Stimulated activated CD4-positive, alpha-beta T cell treated with anti-CD3 and anti-CD28 coated beads, Interleukin-15, amount 100 ng/mL, for 1 hour (primary cell): ENCODE results near the gene C1orf116.

Source experiments
- DNase-seq, 2 donors: peaks; one replicate each; pipeline ENCODE4 v3.0.0-alpha.2; 2020; ENCODE audit warnings: low read depth in 1 of 2, low spot score in 1 of 2

C1orf116 gene

GRCh38 chr1:207020709-207021107 is 11.8 kb downstream of the C1orf116 start:
- DNase-seq, result no peak

GRCh38 chr1:207020065-207020708 is 12.4 kb downstream of the C1orf116 start:
- DNase-seq, result no peak

- DNase-seq, result no peak
Measured at GRCh38 chr1:207019661-207020060, 12.9 kb downstream of the C1orf116 start.

GRCh38 chr1:207019161-207019560 is 13.4 kb downstream of the C1orf116 start:
- no peak for DNase-seq

GRCh38 chr1:207018707-207019106 is 13.8 kb downstream of the C1orf116 start:
- DNase-seq, result no peak

GRCh38 chr1:207017615-207018559 is 14.7 kb downstream of the C1orf116 start:
- DNase-seq, result no peak

GRCh38 chr1:207015791-207016190 is 16.8 kb downstream of the C1orf116 start:
- no peak for DNase-seq

- DNase-seq, result no peak
Measured at GRCh38 chr1:207014728-207015127, 17.8 kb downstream of the C1orf116 start.

GRCh38 chr1:207013321-207014085 is 19.1 kb downstream of the C1orf116 start:
- DNase-seq, result no peak

GRCh38 chr1:207010726-207011125 is 21.8 kb downstream of the C1orf116 start:
- no peak for DNase-seq

- no peak for DNase-seq
Measured at GRCh38 chr1:207009945-207010344, 22.6 kb downstream of the C1orf116 start.

- DNase-seq, result no peak
Measured at GRCh38 chr1:207009182-207009850, 23.2 kb downstream of the C1orf116 start.

GRCh38 chr1:207007352-207008033 is 25.1 kb downstream of the C1orf116 start:
- DNase-seq, result no peak

- no peak for DNase-seq
Measured at GRCh38 chr1:207006914-207007313, 25.6 kb downstream of the C1orf116 start.

- DNase-seq, result no peak
Measured at GRCh38 chr1:207006083-207006482, 26.5 kb downstream of the C1orf116 start.

- no peak for DNase-seq
Measured at GRCh38 chr1:207004931-207005830, 27.4 kb downstream of the C1orf116 start.

GRCh38 chr1:207003210-207003609 is 29.3 kb downstream of the C1orf116 start:
- DNase-seq, result no peak

GRCh38 chr1:207002724-207003146 is 29.8 kb downstream of the C1orf116 start:
- DNase-seq, result no peak

GRCh38 chr1:207001492-207002245 is 30.9 kb downstream of the C1orf116 start:
- no peak for DNase-seq
